ENCODE results near the gene DYRK2.

Gene DYRK2

GRCh38 chr12:67647181-67647798 is 1.3 kb upstream of the DYRK2 start:
- DNase-seq = no peak

DNA sequence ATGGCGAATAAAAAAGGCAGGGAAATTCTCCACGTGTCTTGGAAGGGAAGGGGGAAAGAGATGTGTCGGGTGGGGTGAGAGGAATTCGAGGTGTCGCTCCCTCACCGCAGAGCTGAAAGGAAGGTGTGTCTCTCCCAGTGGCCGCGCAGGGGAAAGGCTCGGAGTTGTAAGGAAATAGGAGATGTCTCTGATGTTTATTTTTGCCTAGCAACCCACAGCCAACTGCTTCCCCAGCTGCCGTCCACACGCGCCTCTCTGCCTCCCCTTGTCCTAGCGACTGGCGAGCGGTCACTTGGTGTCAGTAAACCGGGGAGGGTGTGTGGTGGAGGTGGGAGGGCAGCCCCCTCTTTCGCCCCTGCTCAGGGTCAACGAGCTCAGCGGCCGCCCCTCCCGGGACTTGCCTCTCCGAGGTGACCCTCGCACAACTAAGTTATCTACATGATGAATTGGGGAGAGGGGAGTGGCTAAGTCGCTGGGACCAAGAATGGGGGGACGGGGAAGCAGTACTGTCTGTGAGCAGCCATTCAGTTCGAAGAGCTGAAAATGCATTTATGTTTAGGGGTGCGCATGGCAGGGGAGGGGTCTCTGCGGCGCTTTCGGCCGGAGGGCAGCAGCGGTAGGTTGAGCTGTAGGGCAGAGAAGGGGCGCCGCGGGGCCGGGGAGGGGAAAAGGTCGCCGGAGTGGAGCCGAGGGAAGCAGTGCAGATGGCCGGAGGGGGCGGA is 585 bp upstream of the DYRK2 start:
- peak; percentile 68 for DNase-seq

DNA sequence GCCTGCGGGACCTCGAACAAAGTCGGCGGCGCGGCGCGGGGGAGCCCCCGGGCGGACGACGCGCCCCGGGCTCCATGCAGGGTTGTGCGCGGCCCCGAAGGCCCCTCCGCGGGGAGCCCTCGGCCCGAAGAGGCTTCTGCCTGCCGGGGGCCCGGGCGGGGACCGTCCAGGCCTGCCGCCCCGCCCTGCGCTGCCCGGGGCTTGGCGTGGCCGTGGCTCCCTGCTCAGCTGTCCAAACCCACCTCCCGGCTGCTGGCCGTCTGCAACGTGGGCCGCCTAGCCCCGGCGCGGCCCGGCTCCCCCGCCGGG is 670 bp downstream of the DYRK2 start:
- no peak for DNase-seq

DNA sequence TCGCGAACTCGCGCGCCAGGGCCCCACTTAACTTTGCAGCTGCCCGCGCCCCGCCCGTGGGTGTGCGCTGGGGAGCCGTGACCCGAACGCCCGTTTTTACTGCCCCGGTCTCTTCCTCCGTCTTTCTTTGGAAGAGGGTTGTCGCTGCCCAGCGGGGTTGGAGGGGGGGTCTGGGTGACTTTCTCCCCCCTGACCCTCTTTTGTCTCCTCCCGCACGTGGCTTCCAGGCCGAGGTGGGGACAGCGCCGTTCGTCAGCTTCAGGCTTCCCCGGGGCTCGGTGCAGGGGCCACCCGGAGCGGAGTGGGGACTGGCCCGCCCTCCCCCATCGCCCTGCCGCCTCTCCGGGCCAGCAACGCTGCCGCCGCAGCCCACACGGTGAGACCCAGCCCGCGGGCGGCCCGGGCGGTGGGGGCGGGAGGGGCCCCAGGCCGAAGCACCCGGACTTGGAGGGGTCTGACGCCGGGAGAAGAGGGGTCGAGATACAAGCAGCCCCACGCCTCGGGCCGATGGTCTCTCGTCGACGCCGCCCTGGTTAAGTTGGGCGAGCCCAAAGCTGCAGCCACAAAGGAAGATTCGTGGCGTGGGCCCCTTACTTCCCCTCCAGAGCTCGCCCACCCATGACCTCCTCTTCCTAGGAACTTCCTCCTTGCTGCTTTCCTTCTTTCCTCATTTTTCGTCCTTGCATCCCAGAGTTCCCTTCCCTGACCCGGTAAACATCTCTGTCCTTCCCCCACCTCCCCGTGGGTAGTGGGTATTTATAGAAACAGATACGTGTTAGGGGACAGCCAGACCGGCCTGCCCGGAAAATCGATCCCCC is 1.2 kb downstream of the DYRK2 start:
- DNase-seq = no peak

GRCh38 chr12:67650388-67651131 is 2.0 kb downstream of the DYRK2 start:
- DNase-seq = no peak

GRCh38 chr12:67651132-67651695 is 2.7 kb downstream of the DYRK2 start:
- DNase-seq = peak; percentile 14

DNA sequence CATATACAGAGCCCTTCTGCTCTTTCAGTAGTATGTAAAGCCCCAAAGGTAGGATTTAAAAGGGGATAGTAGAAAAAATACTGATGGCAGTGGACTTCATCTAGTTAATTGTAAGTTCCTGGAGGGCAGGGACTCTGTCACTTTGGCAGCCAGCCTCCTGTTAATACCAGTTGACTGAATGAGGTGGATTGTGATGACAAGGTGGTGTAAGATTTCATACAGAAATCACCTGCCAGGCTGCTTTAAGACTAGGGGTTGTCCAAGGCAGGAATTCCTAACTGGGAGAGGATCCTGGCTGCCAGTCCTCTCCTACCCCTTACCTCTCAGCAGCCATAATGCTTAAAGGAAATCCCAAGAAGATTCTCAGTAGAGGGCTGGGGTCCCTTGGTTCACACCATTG is 7.3 kb downstream of the DYRK2 start:
- DNase-seq = no peak

DNA sequence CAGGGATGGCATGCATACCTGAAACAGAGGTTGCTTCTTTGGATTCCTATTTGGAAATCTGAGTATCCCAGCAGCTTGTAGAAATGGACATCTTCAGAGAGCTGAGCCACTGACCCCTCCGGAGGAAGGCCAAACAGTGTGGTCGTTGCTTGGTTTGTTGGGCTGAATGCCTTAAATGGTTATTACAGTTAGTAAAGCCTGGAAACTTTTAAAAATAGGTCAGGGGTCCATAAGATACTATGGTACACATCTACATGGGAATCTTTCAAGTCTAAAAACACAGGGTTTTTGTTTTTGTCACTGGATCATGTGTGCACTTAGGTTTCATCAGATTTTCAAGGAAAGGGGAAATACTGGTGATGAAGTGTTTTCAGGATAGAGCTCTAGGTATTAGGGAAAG is 7.7 kb downstream of the DYRK2 start:
- no peak for DNase-seq

DNA sequence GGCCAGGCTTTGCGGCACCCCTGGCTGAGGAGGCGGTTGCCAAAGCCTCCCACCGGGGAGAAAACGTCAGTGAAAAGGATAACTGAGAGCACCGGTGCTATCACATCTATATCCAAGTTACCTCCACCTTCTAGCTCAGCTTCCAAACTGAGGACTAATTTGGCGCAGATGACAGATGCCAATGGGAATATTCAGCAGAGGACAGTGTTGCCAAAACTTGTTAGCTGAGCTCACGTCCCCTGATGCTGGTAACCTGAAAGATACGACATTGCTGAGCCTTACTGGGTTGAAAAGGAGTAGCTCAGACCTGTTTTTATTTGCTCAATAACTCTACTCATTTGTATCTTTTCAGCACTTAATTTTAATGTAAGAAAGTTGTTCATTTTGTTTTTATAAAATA is 9.9 kb downstream of the DYRK2 start:
- DNase-seq = no peak

GRCh38 chr12:67659292-67659691 is 10.7 kb downstream of the DYRK2 start:
- peak; percentile 71 for DNase-seq

DNA sequence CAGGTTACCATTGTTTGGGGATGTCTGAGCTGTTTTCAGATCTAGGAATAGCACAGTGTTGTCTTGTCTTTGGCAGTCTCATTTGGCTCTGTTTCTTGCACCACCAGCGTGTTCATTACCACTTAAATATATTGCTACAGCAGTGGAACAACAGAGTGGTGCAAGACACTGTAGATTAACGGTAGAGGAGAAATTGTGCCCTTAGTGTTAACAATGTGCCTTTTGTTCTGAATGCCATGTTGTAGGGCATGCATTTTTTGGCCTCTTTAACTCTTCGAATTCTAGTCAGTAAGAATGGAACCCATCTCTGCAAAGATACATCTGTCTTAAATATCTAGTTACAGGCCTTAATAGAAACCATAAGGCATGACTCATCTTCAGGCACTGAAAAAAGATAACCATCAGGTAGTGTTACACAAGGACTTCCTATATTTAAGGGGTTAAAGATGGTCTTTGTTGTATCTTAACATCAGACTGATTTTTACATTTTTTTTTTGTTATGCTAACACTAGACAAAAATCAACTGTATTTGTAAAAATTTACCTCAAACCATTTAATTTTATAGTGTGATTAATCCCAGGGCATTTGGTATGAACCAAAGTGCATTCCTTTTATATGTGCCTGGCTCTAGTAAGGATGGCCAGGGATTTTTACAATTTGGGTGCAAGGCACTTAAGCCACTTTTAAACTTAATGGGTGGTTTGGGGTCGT is 12.9 kb downstream of the DYRK2 start:
- peak; percentile 14 for DNase-seq

GRCh38 chr12:67662910-67663538 is 14.5 kb downstream of the DYRK2 start:
- no peak for DNase-seq

DNA sequence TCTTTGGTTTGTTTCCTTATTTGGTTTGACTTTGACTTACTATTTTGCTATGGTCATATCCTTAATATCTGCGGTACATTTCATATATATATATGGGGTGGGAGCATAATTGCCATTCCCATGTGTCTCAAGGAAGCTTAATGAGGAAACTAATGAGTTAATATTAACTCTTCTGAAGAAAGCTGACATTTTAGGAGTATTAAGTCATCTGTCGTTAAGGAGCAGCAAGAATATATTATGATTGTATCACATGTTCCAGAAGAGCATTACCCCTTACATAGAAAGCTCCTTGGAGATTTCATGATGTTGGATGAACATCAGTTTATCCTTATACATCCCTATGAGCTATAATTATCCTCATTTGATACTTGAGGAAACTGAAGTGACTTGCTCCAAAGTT is 15.6 kb downstream of the DYRK2 start:
- DNase-seq = no peak

- DNase-seq = no peak
Measured at GRCh38 chr12:67665679-67666078, 17.1 kb downstream of the DYRK2 start.

GRCh38 chr12:67666605-67667004 is 18.1 kb downstream of the DYRK2 start:
- DNase-seq = peak; percentile 49

DNA sequence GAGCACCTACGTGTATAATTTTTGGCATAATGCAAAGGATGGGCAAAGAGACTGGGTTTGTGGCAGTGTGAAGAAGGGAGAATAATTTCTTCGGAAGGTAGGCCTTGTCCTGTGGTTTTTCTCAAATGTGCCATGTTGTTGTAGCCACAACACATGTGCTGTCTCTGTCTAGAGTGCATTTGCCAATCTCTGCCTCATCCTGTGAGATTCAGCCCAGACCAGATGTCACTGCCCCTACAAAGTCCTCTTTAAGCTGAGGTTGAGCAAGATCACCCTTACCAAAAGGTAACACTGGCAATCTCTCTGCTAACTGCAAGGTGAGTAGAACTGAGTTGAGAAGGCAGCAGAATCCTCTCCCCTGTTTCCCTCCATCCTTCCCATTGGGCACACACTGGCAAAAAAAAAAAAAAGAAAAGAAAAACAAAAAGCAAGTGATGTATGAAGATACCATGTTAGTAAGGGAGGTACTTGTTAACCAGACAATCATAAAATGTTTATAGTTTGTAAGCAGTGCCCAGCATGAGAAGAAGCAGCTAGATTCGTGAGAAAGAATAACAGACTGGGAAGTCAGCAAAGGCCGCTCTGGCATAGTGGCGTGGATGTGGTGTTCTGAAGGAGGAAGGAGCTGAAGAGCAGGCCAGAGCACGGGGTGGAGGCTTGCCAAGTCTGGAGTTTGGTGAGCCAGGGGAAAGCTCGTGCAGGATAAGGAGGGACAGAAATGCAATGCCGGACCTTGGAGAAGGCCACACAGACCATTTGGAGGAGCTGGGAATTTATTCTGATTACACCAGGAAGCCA is 18.9 kb downstream of the DYRK2 start:
- peak; percentile 21 for DNase-seq

DNA sequence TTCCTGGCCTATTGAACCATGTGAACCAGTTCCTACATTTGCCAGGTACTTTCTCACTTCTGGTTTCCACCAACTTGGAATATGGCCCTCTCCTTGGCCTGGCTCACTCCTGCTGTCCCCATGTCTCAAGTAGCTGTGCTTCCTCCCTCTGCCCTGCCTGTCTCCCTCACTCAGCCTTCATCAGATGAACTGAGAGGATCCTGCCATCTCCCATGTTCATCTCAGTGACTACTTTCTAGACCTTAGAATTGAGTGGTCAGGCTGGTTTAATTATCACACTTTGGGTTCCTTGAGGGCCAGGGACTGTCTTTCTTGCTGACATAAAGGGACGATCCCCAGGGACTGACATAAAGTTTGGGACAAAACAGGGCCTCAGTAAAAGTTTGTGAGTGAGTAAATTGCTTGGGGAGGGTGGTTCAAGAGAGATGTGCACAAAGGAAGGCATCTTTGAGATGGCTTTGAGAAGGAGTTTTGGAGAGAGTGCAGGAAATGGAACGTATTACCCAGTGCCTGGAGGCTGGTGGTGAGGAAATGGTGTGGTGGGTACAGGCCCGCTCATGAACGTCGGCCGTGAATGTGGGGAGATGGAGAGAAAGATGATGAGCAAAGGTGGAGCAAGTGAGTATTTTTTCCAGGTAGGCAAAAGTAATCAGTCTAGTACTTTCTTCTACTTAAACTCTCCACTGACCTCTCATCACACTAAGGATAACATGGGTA is 20.8 kb downstream of the DYRK2 start:
- no peak for DNase-seq

DNA sequence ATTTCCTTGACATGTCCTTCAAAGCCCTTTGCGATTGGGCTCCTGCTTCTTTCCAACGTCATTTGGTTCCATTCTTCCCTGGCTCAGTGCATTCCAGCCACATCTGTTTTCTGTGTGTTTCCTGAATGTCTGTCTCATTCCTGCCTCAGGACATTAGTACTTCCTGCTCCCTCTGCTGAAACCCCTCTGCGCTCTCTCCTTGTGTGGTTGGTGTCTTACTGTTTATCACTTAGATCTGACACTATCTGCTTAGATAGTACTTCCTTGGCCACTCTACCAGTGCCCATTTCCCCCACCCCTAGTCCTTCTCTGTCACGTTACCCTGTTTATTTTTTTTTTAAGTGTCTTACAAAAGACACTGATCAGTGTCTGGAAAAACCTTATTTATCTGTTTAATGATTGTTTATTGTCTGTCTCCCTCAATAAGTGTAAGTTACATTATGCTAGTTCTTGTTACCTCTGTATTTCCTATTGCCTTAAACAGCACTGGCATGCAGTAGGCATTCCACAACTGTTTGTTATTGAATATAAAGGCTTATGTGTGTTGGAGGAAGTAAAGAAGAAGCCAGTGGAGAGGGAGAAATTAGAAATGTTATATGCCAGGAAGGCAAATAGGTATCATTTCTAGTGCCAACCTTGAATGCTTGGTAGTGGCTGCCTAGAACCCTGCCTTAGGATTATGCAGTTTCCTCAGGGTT is 21.5 kb downstream of the DYRK2 start:
- DNase-seq = no peak

DNA sequence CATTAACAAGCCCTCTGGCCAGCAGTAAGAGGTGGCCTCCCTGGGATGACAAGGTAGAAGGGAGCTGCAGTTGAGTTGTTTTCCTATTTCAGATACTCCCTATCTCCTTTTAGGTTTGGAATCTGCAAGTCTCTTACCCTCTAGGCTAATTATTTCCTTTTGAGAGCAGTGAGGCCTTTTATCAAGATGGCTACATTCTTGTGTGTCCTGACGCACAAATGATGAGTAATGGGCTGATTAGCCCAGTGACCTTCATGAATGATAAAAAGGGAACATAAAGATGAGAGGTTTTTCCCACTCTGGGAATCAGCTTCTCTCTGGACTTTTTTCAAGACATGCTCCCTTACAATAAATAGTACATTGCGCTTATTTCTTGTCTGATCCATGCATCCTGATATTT is 22.9 kb downstream of the DYRK2 start:
- DNase-seq = no peak

DNA sequence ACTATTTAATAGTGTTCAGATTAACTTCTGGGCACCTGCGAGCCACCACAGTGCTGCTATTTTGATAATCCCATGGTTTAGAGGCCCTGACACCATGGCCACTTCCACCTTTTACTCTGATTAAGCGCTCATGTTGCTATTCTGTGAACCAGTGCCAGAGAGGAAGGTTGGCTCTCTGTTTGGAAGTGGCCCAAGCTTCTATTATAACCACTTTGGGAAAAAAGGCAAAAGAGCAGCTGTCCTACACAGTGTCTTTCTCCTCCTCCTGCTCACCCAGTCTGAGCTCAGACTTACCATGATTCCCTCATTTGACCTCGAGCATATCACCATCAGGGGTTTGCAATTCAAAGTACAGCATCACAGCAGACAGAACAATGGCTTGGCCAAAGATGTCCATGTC is 23.3 kb downstream of the DYRK2 start:
- DNase-seq = no peak

Data from MV-4-11 (cell line).